Pericardium fibroblast (primary cell): ENCODE measurements around the gene TCF21. TPM values are rescaled to one million over a fixed set of nuclear protein-coding genes. Genes with fewer than 3 reads are reported as not detected.

Experiments used
- total RNA-seq: library from RNA; depleted of rRNA; stranded (reverse); fragments of >200 nt; gene quantifications from 2 replicates; pipeline ENCODE4 v1.2.3, GENCODE V29; 2015

Gene TCF21
- total RNA-seq: 1.5 and 25.9 TPM in 2 replicates

DNA sequence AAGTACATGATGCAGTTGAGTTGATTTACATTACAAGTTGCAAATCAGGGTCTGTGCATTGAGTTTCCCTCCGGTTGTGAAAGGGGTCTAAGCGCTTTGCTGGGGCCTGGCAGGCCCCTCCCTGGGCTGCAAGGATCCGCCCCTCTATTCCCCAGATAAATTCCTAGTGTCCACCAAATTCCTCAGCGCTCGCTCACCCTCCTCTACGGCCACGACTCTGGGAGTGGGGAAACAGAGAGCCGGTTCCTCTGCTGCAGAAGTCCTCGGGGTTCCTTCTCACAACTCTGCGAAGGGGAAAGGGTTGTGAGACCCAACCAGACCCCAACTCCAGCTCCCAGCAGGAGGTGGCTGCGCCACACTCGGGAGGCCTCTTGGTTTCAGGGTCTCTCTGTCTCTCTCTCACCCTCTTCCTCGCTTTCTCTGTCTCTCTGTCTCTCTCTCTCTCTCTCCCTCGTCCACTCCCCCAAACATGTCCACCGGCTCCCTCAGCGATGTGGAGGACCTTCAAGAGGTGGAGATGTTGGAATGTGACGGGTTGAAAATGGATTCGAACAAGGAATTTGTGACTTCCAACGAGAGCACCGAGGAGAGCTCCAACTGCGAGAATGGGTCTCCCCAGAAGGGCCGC, at the start of gene TCF21:
Gene TCF21, plus strand, starts transcription at position 185 of the 628 bp plus-strand sequence. Its CDS starts 285 bp downstream, at position 470.

Other genes with a start within 250 kb of the TCF21 start
- 25.7 and 31.6 TPM in 2 replicates for gene TBPL1, start 64.1 kb downstream of the TCF21 start, total RNA-seq
- gene SLC2A12, start 163.5 kb downstream of the TCF21 start, total RNA-seq: 0.58 and 1.2 TPM in 2 replicates